PC-3 (cell line): Measurements from ENCODE around the gene JUNB. TPM values are rescaled to one million over a fixed set of nuclear protein-coding genes. Genes with fewer than 3 reads are reported as not detected.

Experiments
- ATAC-seq: fragments of 200-7000 bp; cut with Tn5 transposase; 2 replicates; pipeline ENCODE4 v1.9.1; 2020; ENCODE audit warnings: mild to moderate bottlenecking, moderate library complexity
- BruUV-seq: library from RNA; stranded (reverse); fragments of 400-500 nt; replicated peaks from 2 replicates; lab custom pipeline; 2021; lab: Mats Ljungman, UMichigan
- CTCF ChIA-PET: fragments of 300-600 bp; sonication (Branson Sonifier 250); formaldehyde crosslinking; loops from one replicate; lab custom pipeline; 2022; ENCODE audit warnings: antibody characterized with exemption; lab: Charles Lee
- POLR2A ChIA-PET: fragments of 300-600 bp; sonication (Branson Sonifier 250); formaldehyde crosslinking; loops from one replicate; lab custom pipeline; 2022; ENCODE audit warnings: antibody characterized with exemption; ENCODE audit not compliant: unreplicated experiment; lab: Charles Lee
- DNase-seq: peaks from one replicate; pipeline ENCODE4 v3.0.0-alpha.2; 2015
- H2AFZ ChIP-seq: fragments of 300-600 bp; sonication (generic); 2 replicates; pipeline ENCODE4 v1.6.0; 2016; ENCODE audit warnings: antibody characterized with exemption, low read length
- H3F3A ChIP-seq: fragments of 300-600 bp; sonication (generic); one replicate; pipeline ENCODE4 v1.6.0; 2017; ENCODE audit warnings: antibody characterized with exemption, low read length, control low read depth, mild to moderate bottlenecking; ENCODE audit not compliant: unreplicated experiment
- H3K27ac ChIP-seq: fragments of 300-600 bp; sonication (generic); 2 replicates; pipeline ENCODE4 v1.5.1; 2016; ENCODE audit warnings: mild to moderate bottlenecking, low read length
- H3K27me3 ChIP-seq: fragments of 300-600 bp; sonication (generic); 2 replicates; pipeline ENCODE4 v1.6.1; 2016; ENCODE audit warnings: low read length, mixed read lengths
- H3K36me3 ChIP-seq: fragments of 300-600 bp; sonication (generic); 2 replicates; pipeline ENCODE4 v1.6.1; 2016; ENCODE audit warnings: low read depth, mixed run types, low read length, mixed read lengths
- H3K4me1 ChIP-seq: fragments of 300-600 bp; sonication (generic); 2 replicates; pipeline ENCODE4 v1.5.1; 2016; ENCODE audit warnings: low read length; ENCODE audit not compliant: insufficient read depth
- H3K4me2 ChIP-seq: fragments of 300-600 bp; sonication (generic); 2 replicates; pipeline ENCODE4 v1.6.0; 2016; ENCODE audit warnings: low read length
- H3K4me3 ChIP-seq: fragments of 300-600 bp; sonication (generic); 2 replicates; pipeline ENCODE4 v1.5.1; 2016; ENCODE audit warnings: mild to moderate bottlenecking, low read length, mixed read lengths
- H3K79me2 ChIP-seq: fragments of 300-600 bp; sonication (generic); 2 replicates; pipeline ENCODE4 v1.6.1; 2017; ENCODE audit warnings: low read length, mixed read lengths
- H3K9ac ChIP-seq: fragments of 300-600 bp; sonication (generic); 2 replicates; pipeline ENCODE4 v1.6.0; 2016; ENCODE audit warnings: mild to moderate bottlenecking, low read length
- H3K9me2 ChIP-seq: fragments of 300-600 bp; sonication (generic); replicated peaks from 2 replicates; pipeline ENCODE4 v1.6.1; 2016; ENCODE audit warnings: mixed run types, low read length, mixed read lengths
- H3K9me3 ChIP-seq: fragments of 300-600 bp; sonication (generic); 2 replicates; pipeline ENCODE4 v1.6.1; 2016; ENCODE audit warnings: low read length, mixed read lengths
- H4K20me1 ChIP-seq: fragments of 300-600 bp; sonication (generic); 2 replicates; pipeline ENCODE4 v1.6.1; 2016; ENCODE audit warnings: low read length, mixed read lengths
- EZH2 ChIP-seq: fragments of 300-600 bp; sonication (generic); IDR thresholded peaks from one replicate; pipeline ENCODE4 v1.6.1; 2017; ENCODE audit warnings: antibody characterized with exemption, mild to moderate bottlenecking, low read length; ENCODE audit not compliant: unreplicated experiment
- EZH2phosphoT487 ChIP-seq: fragments of 300-600 bp; sonication (generic); IDR thresholded peaks from 2 replicates; pipeline ENCODE4 v1.6.1; 2018; ENCODE audit warnings: mild to moderate bottlenecking, antibody characterized with exemption, low read length, borderline replicate concordance
- intact Hi-C: fragments of 100-400 bp; cut with micrococcal nuclease; formaldehyde crosslinking; loops from 2 replicates; pipeline ENCODE4 v1.9.0; 2023
- total RNA-seq: library from RNA; depleted of rRNA; stranded (reverse); fragments of >200 nt; gene quantifications from 2 replicates; pipeline ENCODE4 v1.2.3, GENCODE V29; 2014
- TF ChIP-seq, protein P1 (sequence below): fragments of 300-600 bp; sonication (generic); conservative IDR thresholded peaks from 2 replicates; pipeline ENCODE4 v1.5.1; 2017; ENCODE audit warnings: antibody characterized with exemption, low read depth, mild to moderate bottlenecking, low read length

JUNB gene
- total RNA-seq, 1 experiment from 2014 or later = 343 TPM

DNA sequence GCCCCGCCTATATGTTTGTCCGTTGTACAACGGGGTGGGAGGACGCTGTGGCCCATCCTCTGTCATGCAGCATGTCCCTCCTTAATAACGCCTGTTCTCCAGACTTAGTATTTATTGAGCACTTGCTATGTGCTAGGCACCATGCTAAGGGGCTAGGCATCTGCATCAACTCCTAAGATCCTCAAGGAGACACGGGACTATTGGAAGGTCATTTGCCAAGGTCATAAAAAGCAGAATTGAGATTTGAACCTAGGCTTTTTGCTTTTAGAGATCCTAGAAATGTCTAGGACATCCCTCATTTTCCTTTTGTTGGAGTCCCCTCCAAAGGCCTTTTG lies 45.2 kb downstream of the JUNB start:
- Histone ChIP-seq H3F3A (peaks cover 10% of the 10 kb centered on the region), H3K4me2 (peak overlapping the region; percentile 78; the same call in 1 of the 2 replicates), H3K4me3 (no peak overlapping the region), H3K9ac (no peak overlapping the region), H2AFZ (no peak overlapping the region), H3K27me3 (peaks cover 11% of the 10 kb centered on the region), H3K4me1 (peaks cover 17% of the 10 kb centered on the region), H4K20me1 (0 out of 2 replicates have a peak, but pooled peaks cover 4% of the 10 kb centered on the region), H3K9me2 (no peaks in the 10 kb centered on the region), H3K79me2 (peaks cover 4% of the 10 kb centered on the region), H3K27ac (no peak overlapping the region), H3K36me3 (no peaks in the 10 kb centered on the region), H3K9me3 (no peaks in the 10 kb centered on the region)
- DNase-seq (no peak), ATAC-seq (no peak)
- BruUV-seq = no TSS peak
- TF ChIP-seq, protein P1, sequence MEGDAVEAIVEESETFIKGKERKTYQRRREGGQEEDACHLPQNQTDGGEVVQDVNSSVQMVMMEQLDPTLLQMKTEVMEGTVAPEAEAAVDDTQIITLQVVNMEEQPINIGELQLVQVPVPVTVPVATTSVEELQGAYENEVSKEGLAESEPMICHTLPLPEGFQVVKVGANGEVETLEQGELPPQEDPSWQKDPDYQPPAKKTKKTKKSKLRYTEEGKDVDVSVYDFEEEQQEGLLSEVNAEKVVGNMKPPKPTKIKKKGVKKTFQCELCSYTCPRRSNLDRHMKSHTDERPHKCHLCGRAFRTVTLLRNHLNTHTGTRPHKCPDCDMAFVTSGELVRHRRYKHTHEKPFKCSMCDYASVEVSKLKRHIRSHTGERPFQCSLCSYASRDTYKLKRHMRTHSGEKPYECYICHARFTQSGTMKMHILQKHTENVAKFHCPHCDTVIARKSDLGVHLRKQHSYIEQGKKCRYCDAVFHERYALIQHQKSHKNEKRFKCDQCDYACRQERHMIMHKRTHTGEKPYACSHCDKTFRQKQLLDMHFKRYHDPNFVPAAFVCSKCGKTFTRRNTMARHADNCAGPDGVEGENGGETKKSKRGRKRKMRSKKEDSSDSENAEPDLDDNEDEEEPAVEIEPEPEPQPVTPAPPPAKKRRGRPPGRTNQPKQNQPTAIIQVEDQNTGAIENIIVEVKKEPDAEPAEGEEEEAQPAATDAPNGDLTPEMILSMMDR = no peak
- TF ChIP-seq EZH2phosphoT487 (no peak), EZH2 (no peak)
- POLR2A ChIA-PET = no interaction called here
- intact Hi-C loops = loop anchor here (5.0 kb wide), 1 partner anchor 34 kb away; the partner anchor contains the start of genes PRDX2 and THSD8
- CTCF ChIA-PET = interaction anchor here (0.7 kb wide), 1 partner anchor 41 kb away, joined by 3 read pairs; no protein-coding TSS in a partner anchor

DNA sequence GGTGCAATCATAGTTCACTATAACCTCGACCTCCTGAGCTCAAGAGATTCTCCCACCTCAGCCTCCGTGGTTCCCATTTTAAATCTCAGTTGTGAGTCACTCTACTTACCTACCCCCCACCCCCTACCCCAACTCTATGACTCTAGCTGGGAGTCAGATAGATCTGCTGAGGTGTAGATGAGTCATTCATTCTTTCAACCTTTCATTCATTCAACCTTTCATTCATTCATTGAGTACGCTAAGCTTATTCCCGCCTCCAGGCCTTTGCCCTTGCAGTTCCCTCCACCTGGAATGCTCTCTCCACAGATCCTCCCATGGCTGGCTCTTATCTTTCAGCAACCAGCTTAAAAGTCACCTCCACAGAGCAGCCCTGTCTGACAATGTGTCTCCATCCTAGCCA lies 45.9 kb downstream of the JUNB start:
- Histone ChIP-seq H3F3A (peaks cover 13% of the 10 kb centered on the region), H4K20me1 (0 out of 2 replicates have a peak, but pooled peaks cover 4% of the 10 kb centered on the region), H3K4me2 (peak overlapping the region; percentile 94; the same call in 1 of the 2 replicates), H3K27ac (no peak overlapping the region), H3K9ac (no peak overlapping the region), H3K79me2 (peaks cover 4% of the 10 kb centered on the region), H3K9me2 (no peaks in the 10 kb centered on the region), H3K4me3 (no peak overlapping the region), H3K27me3 (peaks cover 11% of the 10 kb centered on the region), H2AFZ (no peak overlapping the region), H3K4me1 (peaks cover 17% of the 10 kb centered on the region), H3K36me3 (no peaks in the 10 kb centered on the region), H3K9me3 (no peaks in the 10 kb centered on the region)
- CTCF ChIA-PET = interaction anchor here (0.7 kb wide), 2 partner anchors 40 to 502 kb away, joined by 3 read pairs; no protein-coding TSS in a partner anchor
- intact Hi-C loops = loop anchor here (5.0 kb wide), 1 partner anchor 35 kb away; the partner anchor contains the start of genes PRDX2 and THSD8
- TF ChIP-seq, protein P1 = no peak
- TF ChIP-seq EZH2 (no peak), EZH2phosphoT487 (no peak)
- no TSS peak for BruUV-seq
- no peak for ATAC-seq
- DNase-seq = peak; percentile 85
- POLR2A ChIA-PET = no interaction called here

DNA sequence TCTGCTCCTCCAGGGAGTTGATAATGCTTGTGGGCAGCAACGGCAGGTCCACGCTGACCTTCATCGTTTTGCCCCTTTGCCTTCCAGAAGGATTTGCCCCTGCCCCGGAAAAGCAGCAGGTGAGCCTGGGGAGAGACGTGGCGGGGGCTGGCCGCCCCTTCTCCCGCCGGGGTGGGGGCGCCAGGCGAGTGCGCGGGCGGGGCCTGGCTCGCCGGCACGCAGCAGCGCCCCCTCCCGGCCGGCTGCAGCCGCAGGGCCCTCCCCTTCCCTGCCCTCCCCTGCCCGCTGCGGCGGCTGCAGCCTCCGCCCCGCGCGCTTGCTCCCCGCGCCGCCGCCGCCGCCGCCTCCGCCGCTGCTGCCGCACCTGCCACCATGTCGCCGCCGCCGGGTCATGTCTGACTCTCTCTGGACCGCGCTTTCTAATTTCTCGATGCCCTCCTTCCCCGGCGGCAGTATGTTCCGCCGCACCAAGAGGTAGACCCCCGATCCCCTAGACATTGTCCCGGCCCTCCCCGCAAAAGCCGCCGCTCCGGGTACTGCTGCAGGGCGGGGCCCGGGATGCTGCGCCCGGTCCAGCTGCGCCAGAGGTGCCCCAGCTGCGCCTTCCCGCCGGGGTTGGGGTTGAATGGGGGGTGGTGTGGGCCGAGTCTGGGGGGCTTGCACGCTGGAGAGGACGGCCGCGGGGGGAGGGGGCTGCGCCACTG lies 47.0 kb downstream of the JUNB start, which contains the start of gene MAST1:
MAST1 (plus strand) TSS at position 334 of the 704 bp plus-strand sequence; CDS start at position 392, 58 bp downstream.
- ATAC-seq (peak; percentile 75), DNase-seq (peak; percentile 80)
- intact Hi-C loops = loop anchor here (5.0 kb wide), 1 partner anchor 36 kb away; the partner anchor contains the start of genes PRDX2 and THSD8
- Histone ChIP-seq H3K4me1 (peaks cover 17% of the 10 kb centered on the region), H3K9me2 (no peaks in the 10 kb centered on the region), H3K36me3 (no peaks in the 10 kb centered on the region), H3K27ac (no peak within 1 kb of the TSS), H2AFZ (peak within 1 kb of the TSS; percentile 93), H3K4me2 (peak within 1 kb of the TSS; percentile 94), H3F3A (peaks cover 13% of the 10 kb centered on the region), H3K4me3 (peak within 1 kb of the TSS; percentile 96), H3K9ac (peak within 1 kb of the TSS; percentile 65), H3K9me3 (no peaks in the 10 kb centered on the region), H3K79me2 (peaks cover 4% of the 10 kb centered on the region), H4K20me1 (0 out of 2 replicates have a peak, but pooled peaks cover 4% of the 10 kb centered on the region), H3K27me3 (peaks cover 11% of the 10 kb centered on the region)
- ChIA-PET CTCF (interaction anchor here (0.6 kb wide), 2 partner anchors 34 to 71 kb away, joined by 3 to 5 read pairs; no protein-coding TSS in a partner anchor), POLR2A (no interaction called here)
- BruUV-seq = no TSS peak
- no peak for TF ChIP-seq EZH2
- TF ChIP-seq, protein P1 = peak; percentile 56
